Measurements from ENCODE around the gene FHIT. TPM values are rescaled to one million over a fixed set of nuclear protein-coding genes. Genes with fewer than 3 reads are reported as not detected.

FHIT gene
- total and polyA plus RNA-seq, 10 of the 15 experiments (the other 5 are each of a cell fraction or from before 2014, with no cell fraction given): 4.2 to 14.9 (median 9.4) TPM

GRCh38 chr3:59940718-59941117 lies 1310.5 kb downstream of the FHIT start (continued):
- no peak for TF ChIP-seq ZBTB11 (CRISPR knock-in tag; IDR thresholded peaks at IDR 0.05)
- no peak for TF ChIP-seq SMAD1 (IDR thresholded peaks at IDR 0.05; ENCODE audit: low read depth, partially characterized antibody)
- TF ChIP-seq ATF7 (IDR thresholded peaks at IDR 0.05; ENCODE audit: low read depth): no peak
- TF ChIP-seq HCFC1 (IDR thresholded peaks at IDR 0.05; ENCODE audit: low read length): no peak

GRCh38 chr3:59939826-59940426 lies 1311.3 kb downstream of the FHIT start:
- Histone ChIP-seq H3K79me2 (ENCODE audit: control insufficient read depth, insufficient read depth, low read length) (no peaks in the 10 kb centered on the region), H3K36me3 (ENCODE audit: control insufficient read depth in 2 of 2, insufficient read depth in 2 of 2, low read length in 1 of 2) (no peaks in the 10 kb centered on the region), H3K4me3 (no peak overlapping the region), H3K27me3 (replicated peaks in 1 of 2; ENCODE audit: control insufficient read depth in 2 of 2, insufficient read depth in 2 of 2, low read length in 1 of 2) (no peaks in the 10 kb centered on the region), H3K4me2 (ENCODE audit: control insufficient read depth, insufficient read depth) (no peak overlapping the region), H3K4me1 (ENCODE audit: control insufficient read depth, insufficient read depth, low read length) (peaks cover 2% of the 10 kb centered on the region), H2AFZ (ENCODE audit: control insufficient read depth, low read depth, low read length) (no peak overlapping the region), H3K9me3 (replicated peaks; ENCODE audit: control insufficient read depth, insufficient read depth, low read length) (no peaks in the 10 kb centered on the region), H3K27ac (ENCODE audit: control insufficient read depth, insufficient read depth) (no peak overlapping the region), H3K9ac (ENCODE audit: control insufficient read depth, insufficient read depth, low read length) (no peak overlapping the region), H4K20me1 (ENCODE audit: control insufficient read depth, insufficient read depth) (no peaks in the 10 kb centered on the region)
- TF ChIP-seq ZZZ3 (IDR thresholded peaks at IDR 0.05; ENCODE audit: control insufficient read depth, insufficient read length, low read depth) (no peak), RUNX3 (IDR thresholded peaks at IDR 0.05; ENCODE audit: low read length) (peak; percentile 49)
- no peak for DNase-seq (ENCODE audit: low read depth, low spot score)
- FAIRE-seq: no peak
- ATAC-seq: no peak
- POLR2A ChIA-PET: interaction anchor here (1.0 kb wide), 1 partner anchor 43 kb away, joined by 3 read pairs; no protein-coding TSS in a partner anchor
- no TSS peak for BruUV-seq (replicated peaks)
- intact Hi-C loops (cut with micrococcal nuclease; ENCODE audit: unreplicated experiment) (no loop called here), in situ Hi-C loops (cut with MboI) (no loop called here)
- WGBS (ENCODE audit: insufficient coverage, insufficient replicate concordance, low lambda C conversion rate, missing lambda C conversion rate): 35% methylated on average over 4 of the region's 4 CpGs
- SMC1A ChIA-PET (ENCODE audit: uncharacterized antibody, unreplicated experiment): no interaction called here
- CTCF ChIA-PET: no interaction called here
- RAD21 ChIA-PET (ENCODE audit: unreplicated experiment): no interaction called here
